ENCODE results near the gene PDE9A.
"Not testable (repeated sequence)": the region's sequence is repeated elsewhere in the genome, so short reads cannot be mapped to it uniquely, and the experiment has no call there.

Gene PDE9A

DNA sequence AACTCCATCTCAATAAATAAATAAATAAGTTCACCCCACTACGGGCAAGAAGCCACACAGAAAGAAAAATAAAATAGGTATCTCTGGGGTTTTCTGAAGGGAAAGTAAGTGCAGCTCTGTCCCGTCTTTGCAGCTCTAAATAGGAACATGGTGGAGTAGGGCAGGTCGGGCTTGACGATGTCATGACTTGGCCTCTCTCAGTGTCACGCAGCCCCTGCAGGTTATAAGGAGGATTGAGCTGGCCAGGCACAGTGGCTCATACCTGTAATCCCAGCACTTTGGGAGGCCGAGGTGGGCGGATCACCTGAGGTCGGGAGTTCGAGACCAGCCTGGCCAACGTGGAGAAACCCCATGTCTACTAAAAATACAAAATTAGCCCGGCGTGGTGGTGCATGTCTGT is 67.1 kb downstream of the PDE9A start:
- not testable (repeated sequence) for DNase-seq

DNA sequence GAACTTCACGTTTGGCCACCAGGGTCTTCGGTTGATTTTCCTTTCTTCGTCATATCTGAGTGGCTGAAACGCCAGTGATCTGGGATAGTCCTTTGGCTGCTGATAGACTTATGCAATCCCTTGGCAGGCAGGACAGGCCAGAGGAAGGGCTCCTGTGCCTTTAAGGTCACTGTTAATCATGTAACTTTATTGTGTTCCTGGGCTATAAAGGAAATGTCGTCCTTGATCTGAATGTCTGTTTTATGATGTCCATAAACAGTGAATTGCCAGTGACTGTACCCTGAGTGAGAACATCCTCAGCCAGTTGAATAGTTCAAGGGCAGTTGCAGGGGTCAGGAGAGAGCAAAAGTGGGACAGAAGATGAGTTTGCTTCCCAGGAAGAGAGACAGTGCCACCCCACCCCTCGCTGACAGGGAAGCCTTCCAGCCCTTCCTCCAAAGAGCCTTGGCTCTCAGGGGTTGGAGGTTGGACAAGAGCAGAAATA is 68.0 kb downstream of the PDE9A start:
- no peak for DNase-seq

GRCh38 chr21:42722153-42722552 is 68.7 kb downstream of the PDE9A start:
- no peak for DNase-seq

- no peak for DNase-seq
These were observed 69.5 kb downstream of the PDE9A start for GRCh38 chr21:42722808-42723473.

DNA sequence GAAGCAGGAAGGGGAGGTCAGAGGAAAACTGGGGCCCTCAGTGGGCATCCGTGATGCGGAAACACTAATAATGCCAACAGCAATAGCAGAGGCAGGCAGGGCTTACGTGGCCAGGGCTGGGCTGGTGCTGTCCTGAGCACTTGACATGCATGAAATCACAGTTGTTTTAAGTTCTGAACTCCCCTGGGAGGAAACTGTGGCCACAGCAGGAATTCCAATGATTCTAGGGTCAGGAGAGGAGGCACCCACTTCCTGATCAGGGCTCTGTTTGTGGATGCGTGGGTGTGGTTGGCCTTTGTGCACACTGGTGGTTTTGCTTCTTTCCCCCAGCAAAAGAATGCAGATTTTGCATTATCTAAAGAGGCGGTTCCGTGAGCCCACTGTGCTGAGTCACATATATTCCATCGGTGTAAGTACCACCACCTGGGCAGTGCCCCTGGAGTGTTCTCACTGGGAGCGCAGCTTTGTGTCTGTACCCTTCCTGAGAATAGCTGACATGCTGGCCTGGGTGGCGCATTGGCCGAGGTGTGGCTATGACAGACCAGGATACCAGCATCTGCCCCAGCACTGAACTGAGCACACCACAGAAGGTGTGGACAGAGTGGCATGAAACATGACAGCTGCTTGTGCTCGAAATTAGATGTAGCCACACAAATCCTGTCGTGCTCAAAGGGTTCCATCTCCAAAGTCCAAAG is 71.0 kb downstream of the PDE9A start:
- no peak for DNase-seq

- no peak for DNase-seq
These were observed 72.1 kb downstream of the PDE9A start for GRCh38 chr21:42725416-42725930.

DNA sequence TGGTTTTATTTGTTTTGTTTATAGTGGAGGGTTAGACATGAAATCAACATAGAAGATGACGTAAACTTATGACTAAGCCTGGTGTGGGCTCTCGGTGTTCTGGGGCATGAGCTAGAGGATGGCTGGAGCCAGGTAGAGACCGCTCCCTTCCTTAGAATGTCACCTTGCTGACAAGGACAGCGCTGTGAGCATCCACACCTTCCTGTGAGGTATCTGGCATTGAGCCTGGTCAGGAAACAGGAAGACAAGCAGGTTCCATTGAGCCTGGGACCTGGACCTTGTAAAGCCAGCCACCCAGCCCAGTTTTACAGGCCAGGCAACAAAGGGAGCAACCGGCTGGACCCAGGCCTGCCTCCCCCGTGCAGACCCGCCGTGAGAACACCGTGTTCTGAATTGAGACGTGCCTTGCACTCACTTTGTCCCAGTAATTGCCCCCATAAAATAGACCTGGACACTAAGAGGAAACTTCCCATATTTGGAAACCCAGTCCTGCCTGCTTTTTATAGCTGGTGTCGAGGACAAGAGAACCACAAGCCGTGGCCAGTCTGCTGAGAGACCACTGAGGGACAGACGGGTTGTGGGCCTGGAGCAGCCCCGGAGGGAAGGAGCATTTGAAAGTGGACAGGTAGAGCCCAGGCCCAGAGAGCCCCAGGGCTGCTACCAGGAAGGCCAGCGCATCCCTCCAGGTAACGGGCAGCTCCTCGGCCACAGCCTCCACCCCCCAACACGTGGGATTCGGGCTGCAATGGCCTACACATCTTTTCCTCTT is 78.0 kb downstream of the PDE9A start:
- no peak for DNase-seq

DNA sequence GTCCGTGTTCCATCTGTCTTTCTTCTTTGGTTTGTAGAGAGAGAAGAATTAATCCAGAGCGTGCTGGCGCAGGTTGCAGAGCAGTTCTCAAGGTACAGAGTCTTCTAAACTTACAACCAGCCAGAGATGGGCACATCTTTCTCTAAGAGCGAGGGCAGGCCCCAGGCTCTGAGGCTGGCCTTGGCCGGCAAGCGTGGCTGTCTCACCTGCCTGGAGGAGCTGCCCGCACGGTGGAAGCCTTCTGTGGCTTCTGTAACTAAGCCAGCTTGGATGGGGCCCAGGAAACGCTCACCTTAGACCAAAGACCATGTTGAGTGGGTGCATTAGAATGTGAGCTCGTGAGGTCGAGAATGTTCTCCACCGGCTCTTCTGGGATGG is 78.6 kb downstream of the PDE9A start:
- no peak for DNase-seq

DNA sequence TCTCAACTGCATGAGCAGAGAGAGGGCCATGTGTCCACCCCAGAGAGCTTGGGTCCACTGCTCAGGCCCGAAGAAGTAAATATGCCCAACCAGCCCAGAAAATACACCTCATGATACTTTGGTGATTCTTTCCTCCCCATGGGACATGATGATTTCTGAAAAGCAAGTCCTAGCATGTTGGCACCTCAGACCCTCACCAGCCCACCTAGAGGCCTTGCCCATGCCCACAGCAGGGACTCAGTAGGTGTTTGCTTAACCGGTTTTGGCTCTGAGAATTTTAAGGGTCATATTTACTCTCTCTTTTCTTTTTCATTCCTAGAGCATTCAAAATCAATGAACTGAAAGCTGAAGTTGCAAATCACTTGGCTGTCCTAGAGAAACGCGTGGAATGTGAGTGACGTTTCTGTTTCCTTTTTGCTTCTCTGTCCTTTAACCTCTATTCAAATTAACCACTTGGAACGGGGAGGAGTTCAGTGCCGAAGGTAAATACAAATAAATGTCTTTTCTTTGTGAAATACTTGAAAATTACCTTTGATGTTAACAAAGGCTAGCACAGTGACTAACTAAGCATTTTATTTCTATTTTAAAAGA is 79.7 kb downstream of the PDE9A start:
- no peak for DNase-seq

DNA sequence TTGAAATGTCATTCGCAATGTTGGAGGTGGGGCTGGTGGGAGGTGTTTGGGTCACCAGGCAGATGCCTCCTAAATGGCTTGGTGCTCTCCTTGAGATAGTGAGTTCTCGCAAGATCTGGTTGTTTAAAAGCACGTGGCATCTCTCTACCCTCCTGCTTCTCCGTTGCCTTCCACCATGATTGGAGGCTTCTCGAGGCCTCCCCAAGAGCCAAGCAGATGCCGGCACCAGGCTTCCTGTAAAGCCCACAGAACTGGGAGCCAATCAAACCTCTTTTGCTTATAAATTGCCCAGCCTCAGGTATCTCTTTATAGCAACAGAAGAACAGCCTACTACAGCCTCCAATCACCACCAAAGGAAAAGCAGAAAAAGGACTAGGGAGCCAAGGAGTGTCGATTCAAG is 80.5 kb downstream of the PDE9A start:
- no peak for DNase-seq

- DNase-seq, result no peak
These were observed 81.0 kb downstream of the PDE9A start for GRCh38 chr21:42734323-42734971.

DNA sequence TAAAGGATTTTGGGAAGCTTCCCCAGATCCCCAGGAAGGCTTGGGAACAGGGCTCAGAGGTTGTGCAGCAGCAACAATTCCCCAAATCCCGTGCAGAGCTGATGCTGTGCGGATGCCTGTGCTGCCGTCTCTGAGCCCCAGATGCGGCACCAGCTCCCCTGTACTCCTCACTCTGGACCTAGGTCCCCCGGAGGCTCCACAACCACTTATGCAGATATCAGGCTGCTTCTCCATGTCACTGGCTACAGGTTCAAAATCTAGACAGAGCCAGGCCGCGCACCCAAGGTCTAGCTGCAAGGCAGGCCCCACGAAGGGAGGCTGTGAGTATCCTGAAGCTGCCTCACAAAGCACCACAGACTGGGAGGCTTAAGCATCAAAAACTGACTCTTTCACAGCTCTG is 81.6 kb downstream of the PDE9A start:
- peak; percentile 49 for DNase-seq

- DNase-seq, result peak; percentile 49
These were observed 82.5 kb downstream of the PDE9A start for GRCh38 chr21:42735944-42736343.

- no peak for DNase-seq
These were observed 83.4 kb downstream of the PDE9A start for GRCh38 chr21:42736646-42737350.

DNA sequence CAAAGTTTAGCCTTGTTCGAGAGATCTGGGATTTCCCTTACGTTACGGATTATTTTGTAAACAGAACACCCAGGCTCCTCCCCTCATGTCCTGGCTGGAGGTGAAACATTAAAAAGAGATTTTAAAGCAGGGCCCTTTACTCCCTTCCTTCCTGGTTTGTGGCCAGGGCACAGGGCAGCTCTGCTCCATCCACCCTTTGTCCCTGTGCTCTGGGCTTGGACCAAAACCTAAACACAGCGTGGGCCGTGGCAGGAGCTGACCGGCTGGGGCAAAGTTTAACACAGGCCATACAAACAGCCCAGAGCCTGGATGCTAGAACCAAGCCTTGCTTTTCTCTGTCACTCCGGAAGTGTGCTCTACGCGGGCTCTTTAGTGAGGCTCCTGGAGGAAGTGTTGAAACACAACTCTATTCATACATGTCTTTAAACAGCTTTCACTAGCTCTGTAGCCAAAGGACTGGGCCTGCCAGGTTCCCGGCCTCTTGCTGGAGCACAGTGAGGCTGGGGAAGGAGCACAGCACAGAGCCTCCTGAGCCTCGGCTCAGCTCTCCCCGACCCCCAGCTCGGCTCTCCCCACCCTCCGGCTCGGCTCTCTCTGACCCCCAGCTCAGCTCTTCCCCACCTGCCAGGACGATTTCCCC is 84.7 kb downstream of the PDE9A start:
- peak; percentile 78 for DNase-seq

- DNase-seq, result no peak
These were observed 85.9 kb downstream of the PDE9A start for GRCh38 chr21:42739061-42739931.

DNA sequence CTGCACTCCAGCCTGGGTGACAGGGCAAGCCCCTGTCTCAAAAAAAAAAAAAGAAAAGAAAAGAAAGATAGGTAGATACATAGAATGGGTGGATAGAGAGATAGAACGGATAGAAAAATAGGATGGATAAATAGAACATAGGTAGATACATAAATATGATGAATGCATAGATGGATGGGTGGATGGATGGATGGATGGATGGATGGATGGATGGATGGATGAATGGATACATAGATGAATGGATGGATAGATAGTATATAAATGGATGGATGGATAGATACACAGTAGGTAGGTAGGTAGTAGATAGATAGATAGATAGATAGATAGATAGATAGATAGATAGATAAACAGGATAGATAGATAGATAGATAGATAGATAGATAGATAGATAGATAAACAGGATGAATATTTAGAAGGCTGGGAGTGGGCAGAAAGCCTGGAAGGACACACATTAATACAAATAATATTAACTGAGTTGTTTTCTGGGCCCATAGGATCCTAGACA is 87.0 kb downstream of the PDE9A start:
- no peak for DNase-seq

DNA sequence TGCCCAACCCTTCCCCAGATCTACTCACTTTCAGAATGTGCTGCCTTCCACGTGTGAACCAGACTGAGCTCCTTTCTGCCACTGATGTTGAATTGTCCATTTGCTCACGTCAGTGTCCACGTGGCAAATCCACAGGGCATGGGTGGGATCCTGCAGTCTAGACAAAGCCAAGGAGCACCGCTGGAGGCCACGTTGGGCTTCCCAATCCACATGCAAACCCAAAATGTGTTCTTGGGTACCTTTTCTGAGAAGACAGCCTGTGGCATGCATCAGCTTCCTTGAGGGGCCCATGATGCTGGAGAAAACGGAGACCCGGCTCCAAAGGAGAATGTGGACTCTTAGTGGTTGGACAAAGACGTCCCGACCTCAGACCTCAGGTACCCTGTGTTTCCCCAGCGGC is 87.6 kb downstream of the PDE9A start:
- no peak for DNase-seq

- no peak for DNase-seq
These were observed 91.4 kb downstream of the PDE9A start for GRCh38 chr21:42744520-42745445.
